Adipocyte (in vitro differentiated cells): ENCODE measurements around the gene ZNF689.
A peak's percentile ranks its signal among the peaks of the same experiment; 100 is the strongest.

Experiments
- DNase-seq: peaks from one replicate; pipeline ENCODE4 v3.0.0-alpha.2; 2015; ENCODE audit warnings: low read depth
- H3K27me3 ChIP-seq: replicated peaks from 2 replicates; pipeline ENCODE4 v1.7.0; 2013; ENCODE audit warnings: mild to moderate bottlenecking, low read length, moderate library complexity; ENCODE audit not compliant: control insufficient read depth, insufficient read depth
- H3K36me3 ChIP-seq: 2 replicates; pipeline ENCODE4 v1.7.0; 2013; ENCODE audit warnings: low read length, mild to moderate bottlenecking, moderate library complexity; ENCODE audit not compliant: control insufficient read depth, insufficient read depth, severe bottlenecking
- H3K4me1 ChIP-seq: 2 replicates; pipeline ENCODE4 v1.7.0; 2013; ENCODE audit warnings: mild to moderate bottlenecking, low read length, moderate library complexity; ENCODE audit not compliant: control insufficient read depth, insufficient read depth
- H3K4me3 ChIP-seq: 2 replicates; pipeline ENCODE4 v1.7.0; 2013; ENCODE audit warnings: mild to moderate bottlenecking, low read length, moderate library complexity
- H3K9ac ChIP-seq: 2 replicates; pipeline ENCODE4 v1.7.0; 2013; ENCODE audit warnings: mild to moderate bottlenecking, low read length, moderate library complexity
- H3K9me3 ChIP-seq: 2 replicates; pipeline ENCODE4 v1.7.0; 2013; ENCODE audit warnings: mild to moderate bottlenecking, low read length, moderate library complexity; ENCODE audit not compliant: control insufficient read depth

ZNF689 gene

DNA sequence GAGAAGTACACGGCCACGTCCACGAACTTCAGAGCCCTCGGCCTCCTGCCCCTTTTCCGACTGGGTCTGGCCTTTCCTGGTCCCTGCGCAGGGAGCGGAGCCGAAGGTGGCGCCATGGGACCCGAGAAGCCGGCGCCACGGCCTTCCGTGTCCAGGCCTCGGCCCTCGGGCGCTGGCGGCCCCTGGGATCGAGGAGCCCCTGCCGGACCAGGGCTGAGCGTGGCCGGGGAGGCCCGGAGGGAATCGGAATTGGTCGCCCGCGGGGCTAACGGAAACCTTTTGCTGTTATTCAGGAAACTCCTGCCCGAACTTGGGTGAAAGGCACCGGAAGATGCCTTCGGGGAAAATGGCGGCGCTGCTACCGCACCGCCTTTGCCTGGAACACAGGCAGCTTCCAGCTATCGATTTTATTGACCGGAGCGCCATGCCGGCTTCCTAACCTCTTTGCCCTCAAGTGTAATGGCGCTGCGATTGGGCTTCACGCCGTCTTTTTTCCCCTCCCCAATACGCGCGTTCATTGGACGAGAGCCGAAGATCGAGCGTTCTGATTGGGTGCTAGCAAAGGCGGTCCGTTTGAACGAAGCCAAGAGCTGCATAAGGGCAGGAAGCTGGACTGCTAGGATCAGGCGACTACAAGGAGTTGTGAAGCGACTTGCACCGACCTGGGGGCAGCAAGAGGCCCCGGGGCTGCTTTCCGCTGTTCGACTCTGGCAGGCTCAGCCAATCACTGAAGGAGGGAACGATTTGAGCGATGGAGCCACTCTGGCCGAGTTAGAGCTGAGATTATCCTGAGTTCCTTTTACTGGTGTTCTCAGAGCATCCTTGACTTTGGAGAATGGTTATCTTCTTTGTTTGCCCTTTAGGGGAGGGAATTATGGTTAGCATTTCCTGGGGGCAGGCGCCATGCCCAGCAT lies at the start of gene ZNF689:
ZNF689 (minus strand) TSS at position 464 of the 914 bp plus-strand sequence; CDS start at position 116, 348 bp downstream.
- Histone ChIP-seq H3K9ac (peak within 1 kb of the TSS; percentile 97), H3K27me3 (no peaks in the 10 kb centered on the region), H3K4me3 (peak within 1 kb of the TSS; percentile 91), H3K36me3 (peaks cover 14% of the 10 kb centered on the region), H3K4me1 (peaks cover 8% of the 10 kb centered on the region), H3K9me3 (no peaks in the 10 kb centered on the region)
- DNase-seq: peak; percentile 98

DNA sequence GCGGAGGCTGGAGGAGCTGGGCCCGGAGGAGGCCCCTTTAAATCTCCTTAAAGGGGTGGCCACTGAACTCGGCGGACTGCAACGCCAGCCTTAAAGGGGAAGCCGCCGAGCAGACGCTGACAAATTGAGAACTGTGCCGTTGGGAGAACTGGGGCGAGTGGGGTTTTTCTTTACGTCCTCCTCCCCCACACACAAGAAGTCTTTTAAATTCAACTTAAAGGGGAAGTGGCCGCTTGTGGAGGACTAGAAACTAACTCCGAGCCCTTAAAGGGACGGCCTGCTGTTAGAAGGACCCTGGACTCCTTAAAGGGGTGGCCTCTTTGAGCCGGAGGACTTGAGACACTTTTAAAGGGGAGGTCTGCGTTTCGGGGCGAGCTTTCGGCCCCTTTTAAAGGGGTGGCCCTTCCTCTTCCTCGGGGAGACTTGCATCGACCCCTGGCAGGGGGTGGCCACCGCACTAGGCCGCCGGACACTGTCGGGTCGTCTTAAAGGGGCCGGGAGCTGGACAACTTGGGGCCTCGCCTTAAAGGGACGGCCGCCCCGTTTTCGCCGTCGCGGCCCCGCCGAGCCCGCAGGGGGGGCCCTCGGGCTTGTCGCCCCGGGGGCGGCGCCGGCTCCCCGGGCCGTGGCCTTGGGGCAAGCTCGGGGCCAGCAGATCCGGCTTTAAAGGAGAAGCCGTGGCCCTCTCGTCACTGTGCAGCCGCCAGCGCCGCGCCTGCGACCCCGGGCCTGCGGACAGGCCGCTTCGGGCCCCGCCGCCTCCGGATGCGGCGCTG lies 48.7 kb upstream of the ZNF689 start:
- peaks cover 35% of the 10 kb centered on the region for H3K4me1 ChIP-seq
- H3K27me3 ChIP-seq: no peaks in the 10 kb centered on the region
- H3K9me3 ChIP-seq: no peaks in the 10 kb centered on the region
- H3K4me3 ChIP-seq: peak overlapping the region; percentile 95
- peak; percentile 99 for DNase-seq
- H3K9ac ChIP-seq: peak overlapping the region; percentile 98
- peaks cover 55% of the 10 kb centered on the region for H3K36me3 ChIP-seq

DNA sequence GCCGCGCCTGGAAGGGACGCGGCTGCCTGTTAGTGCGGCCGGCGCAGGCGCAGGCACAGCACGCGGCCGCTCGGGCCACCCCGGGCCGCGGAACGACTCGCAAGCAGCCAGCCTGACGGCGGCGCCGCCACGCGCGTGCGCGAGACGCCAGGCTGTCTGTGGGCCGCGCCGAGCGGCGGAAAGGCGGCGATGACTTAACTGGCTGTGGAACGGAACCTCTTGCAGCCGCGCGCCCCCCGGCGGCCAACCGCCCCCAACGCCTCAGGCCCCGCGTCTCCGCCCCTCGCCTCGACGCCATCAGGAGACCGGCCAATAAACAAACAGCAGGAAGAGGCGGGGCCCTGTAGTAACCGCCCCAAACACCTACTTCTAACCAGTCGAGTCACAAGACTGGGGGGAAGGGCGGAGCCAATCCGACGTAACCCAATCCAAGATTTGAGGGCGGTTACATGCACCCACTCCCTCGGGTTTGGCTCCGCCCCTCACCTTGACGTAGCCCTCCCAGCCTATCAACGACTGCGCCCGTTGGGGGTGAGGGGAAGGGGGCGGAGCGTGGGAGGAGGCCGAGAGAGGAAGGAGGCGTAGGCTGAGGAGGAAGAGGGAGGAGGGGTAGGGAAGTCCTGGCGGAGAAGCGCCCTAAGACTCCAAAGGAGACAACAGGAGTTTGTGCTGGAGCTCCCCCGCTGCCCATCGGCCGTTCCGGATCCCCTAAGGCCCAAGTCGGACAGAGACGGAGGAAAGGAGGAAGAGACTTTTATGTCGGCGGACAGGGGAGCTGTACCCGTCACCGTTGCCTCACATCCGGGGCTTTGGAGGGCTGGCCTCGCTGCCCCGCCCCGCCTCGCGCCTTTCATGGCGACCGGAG lies 47.9 kb upstream of the ZNF689 start, which contains the start of gene FBRS:
FBRS (plus strand) TSS at position 566 of the 865 bp plus-strand sequence. CDS start 1,088 bp downstream, outside the sequence.
- peaks cover 54% of the 10 kb centered on the region for H3K36me3 ChIP-seq
- no peaks in the 10 kb centered on the region for H3K27me3 ChIP-seq

DNA sequence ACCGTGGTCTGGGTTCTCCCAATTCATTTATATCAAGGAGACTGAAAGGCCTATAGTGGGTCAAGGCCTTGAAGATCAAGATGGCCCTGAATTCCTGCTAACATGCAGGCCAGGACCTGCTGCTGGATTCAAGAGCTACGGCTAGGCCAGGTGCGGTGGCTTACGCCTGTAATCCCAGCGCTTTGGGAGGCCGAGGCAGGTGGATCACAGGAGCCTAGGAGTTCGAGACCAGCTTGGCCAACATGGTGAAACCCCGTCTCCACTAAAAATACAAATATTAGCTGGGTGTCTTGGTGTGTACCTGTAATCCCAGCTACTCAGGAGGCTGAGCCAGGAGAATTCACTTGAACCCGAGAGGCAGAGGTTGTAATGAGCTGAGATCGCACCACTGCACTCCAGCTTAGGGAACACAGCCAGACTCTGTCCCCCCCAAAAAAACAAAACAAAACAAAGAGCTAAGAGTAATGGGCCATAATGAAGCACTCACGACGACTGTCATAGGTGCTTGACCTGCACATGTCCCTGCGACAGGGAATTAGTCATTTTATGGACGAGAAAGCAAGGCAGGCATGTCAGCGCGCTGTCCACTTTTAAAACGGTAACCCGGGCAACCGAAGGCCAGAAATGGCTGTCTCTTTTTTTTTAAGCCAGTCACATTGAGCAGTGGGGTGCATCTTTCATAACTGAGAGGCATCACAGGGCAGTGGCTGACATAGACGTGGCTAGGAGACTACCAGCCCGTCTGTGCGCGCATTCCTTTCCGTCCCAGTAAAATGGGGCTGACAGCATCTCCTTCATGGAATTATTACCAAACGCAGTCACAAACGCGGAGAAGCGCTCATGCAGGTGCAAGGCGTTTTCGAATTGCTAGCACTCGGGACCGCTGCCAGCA lies 47.0 kb upstream of the ZNF689 start:
- DNase-seq: no peak
- Histone ChIP-seq H3K36me3 (peaks cover 49% of the 10 kb centered on the region), H3K9ac (peak overlapping the region; percentile 90), H3K9me3 (no peaks in the 10 kb centered on the region), H3K4me3 (peak overlapping the region; percentile 87), H3K4me1 (peaks cover 31% of the 10 kb centered on the region), H3K27me3 (no peaks in the 10 kb centered on the region)

More for the DNA sequence above, 47.9 kb upstream of the ZNF689 start, which contains the start of gene FBRS:
- no peaks in the 10 kb centered on the region for H3K9me3 ChIP-seq
- H3K4me1 ChIP-seq: peaks cover 28% of the 10 kb centered on the region
- DNase-seq: peak; percentile 100
- peak within 1 kb of the TSS; percentile 98 for H3K9ac ChIP-seq
- peak within 1 kb of the TSS; percentile 95 for H3K4me3 ChIP-seq

GRCh38 chr16:30656388-30656787 lies 46.2 kb upstream of the ZNF689 start:
- no peak for DNase-seq
- H3K9ac ChIP-seq: peak overlapping the region; percentile 90
- H3K4me3 ChIP-seq: no peak overlapping the region
- peaks cover 41% of the 10 kb centered on the region for H3K36me3 ChIP-seq
- H3K4me1 ChIP-seq: peaks cover 32% of the 10 kb centered on the region
- no peaks in the 10 kb centered on the region for H3K9me3 ChIP-seq
- no peaks in the 10 kb centered on the region for H3K27me3 ChIP-seq

DNA sequence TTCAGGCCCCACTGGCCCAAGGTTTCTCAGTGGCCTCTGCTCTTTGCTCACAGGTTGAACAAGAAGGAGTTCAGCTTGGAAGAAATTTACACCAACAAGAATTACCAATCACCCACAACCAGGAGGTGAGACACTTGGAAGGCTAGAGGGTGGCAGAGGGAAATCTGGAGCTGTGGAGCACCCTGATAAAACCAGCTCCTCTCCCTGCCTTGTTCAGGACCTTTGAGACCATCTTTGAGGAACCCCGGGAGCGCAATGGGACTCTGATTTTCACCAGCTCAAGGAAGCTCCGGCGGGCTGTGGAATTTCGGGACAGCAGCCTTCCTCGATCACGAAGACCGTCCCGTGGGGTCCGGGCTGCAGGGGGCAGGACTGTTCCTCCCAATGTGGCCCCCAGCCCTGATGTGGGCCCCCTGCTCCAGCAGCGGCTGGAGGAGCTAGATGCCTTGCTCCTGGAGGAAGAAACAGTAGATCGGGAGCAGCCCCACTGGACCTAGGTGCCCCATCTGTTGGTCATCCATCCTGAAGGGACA lies 45.7 kb upstream of the ZNF689 start:
- Histone ChIP-seq H3K27me3 (no peaks in the 10 kb centered on the region), H3K4me1 (peaks cover 27% of the 10 kb centered on the region), H3K4me3 (no peak overlapping the region), H3K9me3 (no peaks in the 10 kb centered on the region), H3K36me3 (peaks cover 37% of the 10 kb centered on the region), H3K9ac (no peak overlapping the region)
- no peak for DNase-seq

GRCh38 chr16:30654856-30655255 lies 44.7 kb upstream of the ZNF689 start:
- DNase-seq: no peak
- Histone ChIP-seq H3K4me1 (peaks cover 25% of the 10 kb centered on the region), H3K9ac (no peak overlapping the region), H3K27me3 (no peaks in the 10 kb centered on the region), H3K4me3 (no peak overlapping the region), H3K9me3 (no peaks in the 10 kb centered on the region), H3K36me3 (peaks cover 37% of the 10 kb centered on the region)

DNA sequence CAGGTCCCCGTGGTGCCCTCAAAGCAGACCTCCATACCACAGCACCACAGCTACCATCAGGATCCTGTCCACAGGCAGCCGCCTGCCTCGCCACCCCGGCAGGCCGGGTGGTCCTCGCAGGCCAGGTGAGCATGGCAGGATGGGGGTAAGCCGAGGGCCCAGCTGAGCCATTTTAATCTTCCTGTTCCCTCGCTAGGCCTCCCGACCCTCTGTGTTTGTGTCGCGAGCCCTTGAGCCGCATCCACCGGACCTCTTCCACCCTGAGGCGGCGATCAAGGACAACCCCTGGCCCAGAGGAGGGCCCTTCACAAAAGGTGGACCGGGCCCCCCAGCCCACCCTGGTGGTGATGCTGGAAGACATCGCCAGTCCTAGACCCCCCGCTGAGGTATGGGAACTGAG lies 42.5 kb upstream of the ZNF689 start:
- Histone ChIP-seq H3K36me3 (peaks cover 37% of the 10 kb centered on the region), H3K27me3 (no peaks in the 10 kb centered on the region), H3K9me3 (no peaks in the 10 kb centered on the region), H3K9ac (peak overlapping the region; percentile 93), H3K4me3 (no peak overlapping the region), H3K4me1 (peaks cover 26% of the 10 kb centered on the region)
- no peak for DNase-seq

- Histone ChIP-seq H3K4me3 (peak overlapping the region; percentile 96), H3K27me3 (no peaks in the 10 kb centered on the region), H3K9ac (peak overlapping the region; percentile 93), H3K36me3 (peaks cover 37% of the 10 kb centered on the region), H3K9me3 (no peaks in the 10 kb centered on the region), H3K4me1 (peaks cover 19% of the 10 kb centered on the region)
- no peak for DNase-seq
Observed at GRCh38 chr16:30652005-30652296, 41.8 kb upstream of the ZNF689 start.
